Neural progenitor cell (in vitro differentiated cells): ENCODE measurements around the gene GIGYF2.

Experiments
- CTCF ChIP-seq: fragments of 200-600 bp; sonication (generic); IDR thresholded peaks from 2 replicates; pipeline ENCODE4 v1.5.1; 2017; ENCODE audit warnings: antibody characterized with exemption, mild to moderate bottlenecking
- EZH2 ChIP-seq: fragments of 200-600 bp; sonication (generic); IDR thresholded peaks from 2 replicates; pipeline ENCODE4 v1.6.1; 2017; ENCODE audit warnings: antibody characterized with exemption, mild to moderate bottlenecking, moderate library complexity
- EZH2phosphoT487 ChIP-seq: fragments of 200-600 bp; sonication (generic); IDR thresholded peaks from 2 replicates; pipeline ENCODE4 v1.6.1; 2017; ENCODE audit warnings: antibody characterized with exemption

GRCh38 chr2:232836934-232837333, 139.8 kb downstream of the GIGYF2 start:
- TF ChIP-seq EZH2 (no peak), CTCF (no peak), EZH2phosphoT487 (no peak)
